ENCODE measurements around the gene RIC3. TPM values are rescaled to one million over a fixed set of nuclear protein-coding genes. Genes with fewer than 3 reads are reported as not detected.

Gene RIC3
- total and polyA plus RNA-seq, 7 donors = 0.23 to 34.9 (median 14.7) TPM; not detected in 1

- Histone ChIP-seq H3K36me3 (no peaks in the 10 kb centered on the region), H3K27me3 (no peaks in the 10 kb centered on the region), H3K4me3 (no peak overlapping the region), H3K27ac (no peak overlapping the region), H3K9me3 (no peaks in the 10 kb centered on the region), H3K4me1 (peaks cover 0 to 32% (median 19%) of the 10 kb centered on the region in 4 donors)
- no peak for DNase-seq
- WGBS, 2 donors = 64 to 77% methylated on average over 1 of the region's 1 CpG
- intact Hi-C loops (cut with DNase I) = no loop called here
- TF ChIP-seq, protein P1, sequence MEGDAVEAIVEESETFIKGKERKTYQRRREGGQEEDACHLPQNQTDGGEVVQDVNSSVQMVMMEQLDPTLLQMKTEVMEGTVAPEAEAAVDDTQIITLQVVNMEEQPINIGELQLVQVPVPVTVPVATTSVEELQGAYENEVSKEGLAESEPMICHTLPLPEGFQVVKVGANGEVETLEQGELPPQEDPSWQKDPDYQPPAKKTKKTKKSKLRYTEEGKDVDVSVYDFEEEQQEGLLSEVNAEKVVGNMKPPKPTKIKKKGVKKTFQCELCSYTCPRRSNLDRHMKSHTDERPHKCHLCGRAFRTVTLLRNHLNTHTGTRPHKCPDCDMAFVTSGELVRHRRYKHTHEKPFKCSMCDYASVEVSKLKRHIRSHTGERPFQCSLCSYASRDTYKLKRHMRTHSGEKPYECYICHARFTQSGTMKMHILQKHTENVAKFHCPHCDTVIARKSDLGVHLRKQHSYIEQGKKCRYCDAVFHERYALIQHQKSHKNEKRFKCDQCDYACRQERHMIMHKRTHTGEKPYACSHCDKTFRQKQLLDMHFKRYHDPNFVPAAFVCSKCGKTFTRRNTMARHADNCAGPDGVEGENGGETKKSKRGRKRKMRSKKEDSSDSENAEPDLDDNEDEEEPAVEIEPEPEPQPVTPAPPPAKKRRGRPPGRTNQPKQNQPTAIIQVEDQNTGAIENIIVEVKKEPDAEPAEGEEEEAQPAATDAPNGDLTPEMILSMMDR (IDR thresholded peaks at IDR 0.05) = no peak
- TF ChIP-seq POLR2A (IDR thresholded peaks at IDR 0.05) (no peak), POLR2AphosphoS5 (IDR thresholded peaks at IDR 0.05) (no peak), EP300 (IDR thresholded peaks at IDR 0.05) (no peak)
Observed at GRCh38 chr11:8083871-8084281, 84.9 kb downstream of the RIC3 start.

GRCh38 chr11:8083088-8083395 lies 85.8 kb downstream of the RIC3 start:
- TF ChIP-seq POLR2AphosphoS5 (IDR thresholded peaks at IDR 0.05) = no peak
- no peak for TF ChIP-seq EP300 (IDR thresholded peaks at IDR 0.05)
- TF ChIP-seq POLR2A (IDR thresholded peaks at IDR 0.05) = no peak
- TF ChIP-seq, protein P1 (IDR thresholded peaks at IDR 0.05) = no peak
- intact Hi-C loops (cut with DNase I) = no loop called here
- Histone ChIP-seq H3K4me3 (no peak overlapping the region), H3K27me3 (no peaks in the 10 kb centered on the region), H3K4me1 (peaks cover 0 to 32% (median 19%) of the 10 kb centered on the region in 4 donors), H3K9me3 (no peaks in the 10 kb centered on the region), H3K27ac (peak overlapping the region in 1 of 4 donors; percentile 56), H3K36me3 (no peaks in the 10 kb centered on the region)
- 83% methylated on average over 9 of the region's 9 CpGs for WGBS, 2 donors
- DNase-seq = no peak

- 89 to 91% methylated on average over 15 of the region's 15 CpGs for WGBS, 2 donors
- Histone ChIP-seq H3K4me3 (peak overlapping the region in 1 of 4 donors; percentile 70), H3K9me3 (no peaks in the 10 kb centered on the region), H3K36me3 (no peaks in the 10 kb centered on the region), H3K27ac (peak overlapping the region in 1 of 4 donors; percentile 56), H3K4me1 (peaks cover 0 to 32% (median 19%) of the 10 kb centered on the region in 4 donors), H3K27me3 (no peaks in the 10 kb centered on the region)
- no peak for TF ChIP-seq EP300 (IDR thresholded peaks at IDR 0.05)
- peak in 1 of 4 donors; percentile 26 for TF ChIP-seq POLR2AphosphoS5 (IDR thresholded peaks at IDR 0.05)
- no peak for DNase-seq
- intact Hi-C loops (cut with DNase I) = no loop called here
Observed at GRCh38 chr11:8082391-8083087, 86.3 kb downstream of the RIC3 start.

DNA sequence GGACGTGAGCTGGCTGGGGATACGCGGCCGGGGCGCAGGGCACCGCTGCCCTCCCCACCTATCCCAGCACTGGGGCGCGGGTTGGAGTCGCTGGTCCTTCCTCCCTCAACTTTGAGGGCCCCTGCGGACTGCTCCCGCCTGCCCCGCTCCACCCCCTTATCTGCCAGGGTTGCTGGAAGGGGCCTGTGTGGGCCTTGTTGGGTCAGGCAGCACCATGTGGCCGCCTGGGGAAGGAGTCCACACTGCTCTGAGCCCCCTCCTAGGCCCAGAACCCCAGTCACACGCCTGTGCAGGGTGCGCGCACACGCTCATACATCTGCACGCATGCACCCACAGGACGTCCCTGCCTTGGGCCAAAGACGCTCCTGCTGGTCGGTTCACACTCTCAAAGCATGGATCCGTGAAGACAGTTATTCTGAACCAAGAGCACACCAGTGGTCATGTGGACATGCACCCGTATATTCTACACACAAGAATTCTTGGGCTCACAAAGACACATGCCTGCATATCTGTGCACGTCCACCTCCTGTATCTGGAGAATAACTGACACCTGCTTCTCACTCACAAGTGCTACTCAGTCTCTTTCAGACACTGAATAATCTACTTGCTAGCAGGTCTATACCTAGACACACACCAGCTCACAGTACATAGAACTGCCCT lies 87.1 kb downstream of the RIC3 start:
- no peaks in the 10 kb centered on the region for H3K9me3 ChIP-seq
- H3K36me3 ChIP-seq = no peaks in the 10 kb centered on the region
- peak overlapping the region; percentile 45 to 70 (median 62) for H3K4me3 ChIP-seq
- no peak for DNase-seq
- H3K27ac ChIP-seq = peak overlapping the region; percentile 19 to 59 (median 48)
- H3K27me3 ChIP-seq = no peaks in the 10 kb centered on the region
- H3K4me1 ChIP-seq = peaks cover 0 to 32% (median 19%) of the 10 kb centered on the region in 4 donors
- 27 to 39% methylated on average over 24 of the region's 24 CpGs for WGBS, 2 donors
- TF ChIP-seq EP300 (IDR thresholded peaks at IDR 0.05) (no peak), POLR2A (IDR thresholded peaks at IDR 0.05) (no peak), POLR2AphosphoS5 (IDR thresholded peaks at IDR 0.05) (no peak)
- TF ChIP-seq, protein P1 (IDR thresholded peaks at IDR 0.05) = no peak
- intact Hi-C loops (cut with DNase I) = no loop called here
